ENCODE data around the gene POLG2. TPM values are rescaled to one million over a fixed set of nuclear protein-coding genes. Genes with fewer than 3 reads are reported as not detected.

Gene POLG2
- total and polyA plus RNA-seq, 2 of the 8 experiments (the other 6 are each of a cell fraction or from before 2014, with no cell fraction given): 9.7 to 34.3 TPM

DNA sequence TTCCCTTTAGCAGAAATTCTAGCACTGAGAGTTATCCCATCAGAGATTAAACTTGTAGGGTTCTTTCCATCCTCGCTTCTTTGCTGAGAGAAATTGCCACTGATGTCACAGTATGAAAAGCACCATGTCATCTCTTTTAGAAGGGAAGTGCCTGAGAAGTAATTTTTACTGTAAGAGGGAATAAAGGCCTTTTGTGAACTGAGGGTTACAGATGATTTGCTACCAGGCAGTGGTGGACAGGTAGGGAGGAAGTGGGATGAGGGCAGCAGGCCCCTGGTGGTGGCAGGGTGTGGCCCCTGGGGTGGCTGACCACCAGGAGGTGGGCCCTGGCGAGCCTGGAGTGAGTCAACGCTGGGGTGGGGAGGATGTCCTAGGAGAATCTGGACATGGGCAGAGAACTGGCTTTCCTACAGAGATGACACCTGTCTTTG, 54.3 kb downstream of the POLG2 start:
- Histone ChIP-seq H3K79me2 (ENCODE audit: control insufficient read depth in 1 of 2, insufficient read depth in 2 of 2, low read length in 2 of 2) (no peaks in the 10 kb centered on the region), H2BK20ac (ENCODE audit: low read length) (no peak overlapping the region), H3K36me3 (ENCODE audit: control insufficient read depth in 2 of 4, insufficient read depth in 4 of 4, low read length in 3 of 4) (no peaks in the 10 kb centered on the region), H3K23me2 (ENCODE audit: low read depth, low read length) (no peaks in the 10 kb centered on the region), H3K4me2 (ENCODE audit: insufficient read depth in 1 of 2, low read depth in 2 of 2, low read length in 2 of 2) (no peak overlapping the region), H2BK120ac (replicated peaks; ENCODE audit: low read depth, low read length) (no peak overlapping the region), H2AFZ (ENCODE audit: low read length) (no peak overlapping the region), H3K27ac (ENCODE audit: low read depth, low read length) (no peak overlapping the region), H3K9me3 (ENCODE audit: insufficient read depth in 2 of 2, low read depth in 1 of 2, low read length in 1 of 2) (peaks cover 15 to 23% of the 10 kb centered on the region in 2 experiments), H3K4me3 (ENCODE audit: extremely low read depth in 1 of 4, insufficient read depth in 2 of 4, low read depth in 3 of 4, low read length in 4 of 4) (no peak overlapping the region), H4K20me1 (replicated peaks in 1 of 2; ENCODE audit: control insufficient read depth in 1 of 2, insufficient read depth in 2 of 2, low read length in 2 of 2) (no peaks in the 10 kb centered on the region), H4K91ac (replicated peaks; ENCODE audit: insufficient read length, low read length) (no peak overlapping the region), H3K27me3 (replicated peaks in 1 of 4; ENCODE audit: control insufficient read depth in 3 of 4, extremely low read depth in 1 of 4, insufficient read depth in 3 of 4, low read length in 3 of 4) (no peaks in the 10 kb centered on the region), H2BK5ac (ENCODE audit: low read depth, low read length) (no peak overlapping the region), H3K79me1 (ENCODE audit: low read depth, low read length) (no peaks in the 10 kb centered on the region), H3K18ac (ENCODE audit: extremely low read depth, low read length) (no peak overlapping the region), H3K23ac (ENCODE audit: insufficient read length) (no peak overlapping the region), H3K14ac (ENCODE audit: insufficient read length) (no peak overlapping the region), H4K5ac (ENCODE audit: insufficient read length, low read depth, low read length) (no peak overlapping the region), H2AK5ac (ENCODE audit: low read depth, low read length) (peak overlapping the region; percentile 39; the same call in 1 of the 2 replicates), H3K9ac (replicated peaks in 1 of 4; ENCODE audit: extremely low read depth in 1 of 4, low read depth in 3 of 4, low read length in 3 of 4) (no peak overlapping the region), H2BK12ac (ENCODE audit: low read depth, low read length) (no peak overlapping the region), H3K56ac (replicated peaks; ENCODE audit: insufficient read length, low read depth, low read length) (no peak overlapping the region), H4K8ac (ENCODE audit: extremely low read depth, insufficient read depth, low read length) (no peak overlapping the region), H3K4ac (replicated peaks; ENCODE audit: insufficient read length, low read depth, low read length) (no peak overlapping the region), H2BK15ac (ENCODE audit: low read length) (no peak overlapping the region), H3K4me1 (replicated peaks in 1 of 4; ENCODE audit: control insufficient read depth in 3 of 4, insufficient read depth in 4 of 4, low read length in 3 of 4) (no peaks in the 10 kb centered on the region)
- POLR2A ChIA-PET (ENCODE audit: partially characterized antibody): no interaction called here
- TF ChIP-seq BCL11A (IDR thresholded peaks at IDR 0.05; ENCODE audit: low read depth in 2 of 2, low read length in 2 of 2) (no peak), HDAC2 (IDR thresholded peaks at IDR 0.05; ENCODE audit: borderline replicate concordance in 1 of 2, low read depth in 2 of 2, low read length in 2 of 2) (no peak), TAF1 (IDR thresholded peaks at IDR 0.05; ENCODE audit: low read depth, low read length) (no peak), SP4 (IDR thresholded peaks at IDR 0.05; ENCODE audit: low read length) (no peak)
- TF ChIP-seq, protein P1, sequence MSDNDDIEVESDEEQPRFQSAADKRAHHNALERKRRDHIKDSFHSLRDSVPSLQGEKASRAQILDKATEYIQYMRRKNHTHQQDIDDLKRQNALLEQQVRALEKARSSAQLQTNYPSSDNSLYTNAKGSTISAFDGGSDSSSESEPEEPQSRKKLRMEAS (IDR thresholded peaks at IDR 0.05): no peak
- FAIRE-seq (no peak), DNase-seq (ENCODE audit: low read depth in 1 of 2, low spot score in 2 of 2) (no peak)
- CTCF ChIA-PET (ENCODE audit: partially characterized antibody): interaction anchor here (2.6 kb wide), 1 partner anchor 23 kb away, joined by 9 read pairs; no protein-coding TSS in a partner anchor
- WGBS, 2 experiments (ENCODE audit: extremely low coverage in 1 of 2, insufficient coverage in 1 of 2, insufficient read length in 1 of 2, insufficient replicate concordance in 2 of 2, low coverage in 1 of 2, low lambda C conversion rate in 2 of 2, missing lambda C conversion rate in 1 of 2): 95% methylated on average over 3 of the region's 3 CpGs; no CpG with 5 or more reads in 1 of the 2 experiments
